ENCODE data around the gene ABHD4.
A peak's percentile ranks its signal among the peaks of the same experiment; 100 is the strongest.
"Not testable (repeated sequence)": the region's sequence is repeated elsewhere in the genome, so short reads cannot be mapped to it uniquely, and the experiment has no call there.

The ABHD4 gene

DNA sequence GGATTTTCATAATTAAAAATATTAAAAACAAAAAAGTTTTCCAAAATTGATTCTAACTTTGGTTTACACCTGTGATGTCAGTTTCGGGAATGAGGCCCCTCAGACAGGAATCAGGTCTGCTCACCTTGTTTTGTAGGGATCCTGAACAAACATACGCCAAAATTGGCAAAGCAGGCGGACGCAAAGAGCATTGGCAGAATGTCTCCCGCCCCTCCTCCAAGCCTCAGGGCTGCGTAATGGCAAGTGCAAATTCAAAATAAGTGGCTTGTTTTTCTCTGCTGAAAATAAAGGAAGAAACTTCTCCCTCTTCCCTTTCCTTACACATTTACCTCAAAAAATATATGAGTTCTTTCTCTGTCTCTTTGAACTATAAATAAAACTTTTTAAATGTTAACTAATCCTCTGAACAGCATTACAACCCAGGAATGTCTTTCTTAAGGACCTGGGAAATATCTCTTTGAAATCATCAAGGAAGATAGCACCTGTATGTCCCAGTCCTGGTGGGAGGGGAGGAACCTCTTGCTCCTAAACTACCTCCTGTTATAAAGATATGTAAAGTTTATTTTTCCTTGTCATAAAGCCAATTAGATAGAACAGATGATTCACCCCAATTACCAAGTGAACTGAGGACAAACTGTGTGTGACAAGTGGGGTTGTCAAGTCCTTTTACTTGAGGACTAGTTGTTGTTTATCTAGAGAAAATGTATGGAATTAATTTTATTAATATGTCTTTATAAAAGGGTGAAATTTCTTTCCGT, 29.6 kb downstream of the ABHD4 start:
- Histone ChIP-seq H3K27ac (no peak overlapping the region), H3K27me3 (ENCODE audit: insufficient read depth, low read depth, severe bottlenecking) (no peaks in the 10 kb centered on the region), H3K9me3 (ENCODE audit: severe bottlenecking) (no peaks in the 10 kb centered on the region), H3K36me3 (no peaks in the 10 kb centered on the region), H3K4me3 (ENCODE audit: low read depth, low read length) (no peak overlapping the region)
- DNase-seq, result no peak
- TF ChIP-seq, protein P1, sequence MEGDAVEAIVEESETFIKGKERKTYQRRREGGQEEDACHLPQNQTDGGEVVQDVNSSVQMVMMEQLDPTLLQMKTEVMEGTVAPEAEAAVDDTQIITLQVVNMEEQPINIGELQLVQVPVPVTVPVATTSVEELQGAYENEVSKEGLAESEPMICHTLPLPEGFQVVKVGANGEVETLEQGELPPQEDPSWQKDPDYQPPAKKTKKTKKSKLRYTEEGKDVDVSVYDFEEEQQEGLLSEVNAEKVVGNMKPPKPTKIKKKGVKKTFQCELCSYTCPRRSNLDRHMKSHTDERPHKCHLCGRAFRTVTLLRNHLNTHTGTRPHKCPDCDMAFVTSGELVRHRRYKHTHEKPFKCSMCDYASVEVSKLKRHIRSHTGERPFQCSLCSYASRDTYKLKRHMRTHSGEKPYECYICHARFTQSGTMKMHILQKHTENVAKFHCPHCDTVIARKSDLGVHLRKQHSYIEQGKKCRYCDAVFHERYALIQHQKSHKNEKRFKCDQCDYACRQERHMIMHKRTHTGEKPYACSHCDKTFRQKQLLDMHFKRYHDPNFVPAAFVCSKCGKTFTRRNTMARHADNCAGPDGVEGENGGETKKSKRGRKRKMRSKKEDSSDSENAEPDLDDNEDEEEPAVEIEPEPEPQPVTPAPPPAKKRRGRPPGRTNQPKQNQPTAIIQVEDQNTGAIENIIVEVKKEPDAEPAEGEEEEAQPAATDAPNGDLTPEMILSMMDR (IDR thresholded peaks at IDR 0.05; ENCODE audit: low read depth, low read length), result no peak

DNA sequence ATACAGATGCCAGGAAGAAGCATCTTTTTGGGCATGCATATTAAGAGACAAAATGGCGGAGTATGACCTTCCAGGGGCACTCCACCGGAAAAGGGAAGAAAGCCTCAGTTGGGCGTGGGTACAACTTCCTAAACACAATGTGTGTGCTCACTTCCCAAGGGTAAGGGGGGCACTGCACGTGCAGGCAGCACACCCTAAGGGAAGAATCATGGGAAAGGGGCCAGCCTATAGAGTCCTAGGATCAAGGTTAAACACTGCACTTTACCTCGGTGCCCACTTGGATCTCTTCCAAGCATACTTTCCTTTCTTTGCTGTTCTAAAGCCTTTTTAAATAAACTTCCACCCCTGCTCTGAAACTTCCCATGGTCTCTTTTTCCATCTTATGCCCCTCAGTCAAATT, 31.3 kb downstream of the ABHD4 start:
- Histone ChIP-seq H3K4me3 (ENCODE audit: low read depth, low read length) (no peak overlapping the region), H3K27me3 (ENCODE audit: insufficient read depth, low read depth, severe bottlenecking) (no peaks in the 10 kb centered on the region), H3K36me3 (no peaks in the 10 kb centered on the region), H3K27ac (no peak overlapping the region), H3K9me3 (ENCODE audit: severe bottlenecking) (no peaks in the 10 kb centered on the region)
- TF ChIP-seq, protein P1 (IDR thresholded peaks at IDR 0.05; ENCODE audit: low read depth, low read length), result no peak
- DNase-seq, result no peak

DNA sequence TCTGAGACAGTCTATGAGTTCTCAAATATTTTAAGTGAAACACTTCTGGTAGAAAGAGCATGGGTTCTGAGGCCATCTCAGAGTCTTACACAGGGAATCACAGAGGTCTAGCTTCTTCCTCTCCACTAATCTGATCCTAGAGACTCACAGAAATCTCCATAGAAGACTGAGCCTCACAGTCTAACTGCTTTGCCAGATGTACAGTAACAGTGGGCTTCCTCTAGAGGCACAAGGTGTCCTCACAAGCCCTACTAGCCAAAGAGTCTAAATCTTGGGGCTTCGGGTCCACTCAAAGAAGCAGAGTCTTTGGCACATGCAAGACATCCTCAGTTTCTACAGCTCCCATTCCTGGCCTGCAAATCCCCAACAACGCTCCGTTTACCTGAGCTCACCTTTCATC, 32.0 kb downstream of the ABHD4 start:
- no peaks in the 10 kb centered on the region for H3K27me3 ChIP-seq (ENCODE audit: insufficient read depth, low read depth, severe bottlenecking)
- TF ChIP-seq, protein P1 (IDR thresholded peaks at IDR 0.05; ENCODE audit: low read depth, low read length), result no peak
- H3K9me3 ChIP-seq (ENCODE audit: severe bottlenecking), result no peaks in the 10 kb centered on the region
- no peak overlapping the region for H3K27ac ChIP-seq
- peak; percentile 14 for DNase-seq
- no peak overlapping the region for H3K4me3 ChIP-seq (ENCODE audit: low read depth, low read length)
- H3K36me3 ChIP-seq, result no peaks in the 10 kb centered on the region

DNA sequence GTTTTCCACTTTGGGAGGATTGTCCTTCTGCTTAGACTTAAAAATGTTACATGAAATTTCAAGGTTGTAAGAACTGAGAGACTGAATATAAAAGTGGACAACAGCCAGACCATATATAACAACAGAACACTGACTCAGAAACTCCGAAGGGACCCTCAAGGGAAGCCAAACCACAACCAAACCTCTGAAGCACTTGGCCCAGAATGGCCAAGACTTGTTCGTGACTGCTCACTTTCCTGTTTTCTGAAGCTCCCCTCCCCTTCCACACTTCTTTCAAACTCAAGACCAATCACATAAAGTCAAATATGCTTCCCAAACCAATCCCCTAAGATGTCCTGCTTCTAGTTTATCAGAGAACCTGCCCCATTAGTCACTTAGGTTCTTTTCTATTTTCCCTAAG, 32.4 kb downstream of the ABHD4 start:
- H3K36me3 ChIP-seq, result no peaks in the 10 kb centered on the region
- H3K27ac ChIP-seq, result no peak overlapping the region
- no peaks in the 10 kb centered on the region for H3K27me3 ChIP-seq (ENCODE audit: insufficient read depth, low read depth, severe bottlenecking)
- H3K9me3 ChIP-seq (ENCODE audit: severe bottlenecking), result no peaks in the 10 kb centered on the region
- no peak for DNase-seq
- TF ChIP-seq, protein P1 (IDR thresholded peaks at IDR 0.05; ENCODE audit: low read depth, low read length), result no peak
- H3K4me3 ChIP-seq (ENCODE audit: low read depth, low read length), result no peak overlapping the region

DNA sequence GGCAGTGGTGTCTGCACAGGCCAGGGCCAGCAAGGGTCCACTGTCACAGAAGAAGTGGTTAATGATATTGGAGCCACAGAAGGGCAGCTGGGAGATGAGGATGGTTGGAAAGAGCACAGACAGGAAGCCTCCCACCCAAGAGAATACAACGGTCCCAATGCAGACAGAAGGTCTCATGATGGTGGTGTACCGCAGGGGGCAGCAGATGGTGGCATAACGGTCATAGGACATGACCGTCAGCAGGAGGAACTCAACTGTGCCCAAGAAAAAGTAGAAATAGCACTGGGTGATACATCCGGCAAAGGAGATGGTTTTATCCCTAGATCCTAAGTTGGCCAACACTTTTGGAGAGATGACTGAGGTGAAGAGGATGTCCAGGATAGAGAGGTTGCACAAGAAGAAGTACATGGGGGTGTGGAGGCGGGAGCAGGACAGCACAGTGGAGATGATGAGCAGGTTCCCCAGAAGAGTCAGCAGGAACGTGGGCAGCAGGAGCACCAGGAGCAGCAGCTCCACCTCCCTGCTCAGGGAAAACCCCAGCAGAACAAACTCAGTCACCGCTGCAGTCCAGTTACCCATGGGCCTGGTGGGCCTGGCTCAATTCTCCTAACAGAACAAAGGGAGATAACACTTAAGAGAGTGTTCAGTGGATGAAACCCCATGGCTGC, 36.3 kb downstream of the ABHD4 start:
- DNase-seq, result no peak
- no peaks in the 10 kb centered on the region for H3K27me3 ChIP-seq (ENCODE audit: insufficient read depth, low read depth, severe bottlenecking)
- no peak overlapping the region for H3K4me3 ChIP-seq (ENCODE audit: low read depth, low read length)
- TF ChIP-seq, protein P1 (IDR thresholded peaks at IDR 0.05; ENCODE audit: low read depth, low read length), result no peak
- H3K27ac ChIP-seq, result no peak overlapping the region
- H3K36me3 ChIP-seq, result no peaks in the 10 kb centered on the region
- H3K9me3 ChIP-seq (ENCODE audit: severe bottlenecking), result no peaks in the 10 kb centered on the region

DNA sequence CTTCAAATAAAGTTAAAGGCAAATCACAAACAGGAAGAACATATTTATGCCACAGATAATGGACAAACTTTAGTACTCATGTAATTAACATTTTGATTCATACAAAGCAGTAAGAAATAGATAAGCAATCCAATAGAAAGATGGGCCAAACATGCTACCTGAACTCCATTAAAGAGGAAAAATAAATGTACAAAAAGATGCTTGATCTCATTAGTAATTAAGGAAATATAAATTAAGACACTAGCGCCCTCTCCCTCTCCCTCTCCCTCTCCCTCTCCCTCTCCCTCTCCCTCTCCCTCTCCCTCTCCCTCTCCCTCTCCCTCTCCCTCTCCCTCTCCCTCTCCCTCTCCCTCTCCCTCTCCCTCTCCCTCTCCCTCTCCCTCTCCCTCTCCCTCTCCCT, 37.9 kb downstream of the ABHD4 start:
- not testable (repeated sequence) for DNase-seq; H3K4me3 ChIP-seq (ENCODE audit: low read depth, low read length); H3K9me3 ChIP-seq (ENCODE audit: severe bottlenecking); H3K27me3 ChIP-seq (ENCODE audit: insufficient read depth, low read depth, severe bottlenecking); H3K36me3 ChIP-seq; H3K27ac ChIP-seq
